ENCODE measurements around the gene ZFP2.

The ZFP2 gene

GRCh38 chr5:178965465-178966055 lies 69.8 kb downstream of the ZFP2 start:
- DNase-seq, result no peak
- Histone ChIP-seq H3K4me1 (ENCODE audit: control insufficient read depth, insufficient read depth, low read length, poor library complexity, severe bottlenecking) (no peaks in the 10 kb centered on the region), H3K9me3 (ENCODE audit: control insufficient read depth, low read length) (peaks cover 25% of the 10 kb centered on the region), H3K27ac (ENCODE audit: insufficient read depth, low read length, poor library complexity, severe bottlenecking) (no peak overlapping the region), H3K36me3 (ENCODE audit: control insufficient read depth, insufficient read depth, low read length) (no peaks in the 10 kb centered on the region), H3K4me3 (ENCODE audit: insufficient read depth, low read depth, low read length, poor library complexity, severe bottlenecking) (no peak overlapping the region), H3K27me3 (replicated peaks; ENCODE audit: control insufficient read depth, insufficient read depth, low read length, poor library complexity, severe bottlenecking) (no peaks in the 10 kb centered on the region)

DNA sequence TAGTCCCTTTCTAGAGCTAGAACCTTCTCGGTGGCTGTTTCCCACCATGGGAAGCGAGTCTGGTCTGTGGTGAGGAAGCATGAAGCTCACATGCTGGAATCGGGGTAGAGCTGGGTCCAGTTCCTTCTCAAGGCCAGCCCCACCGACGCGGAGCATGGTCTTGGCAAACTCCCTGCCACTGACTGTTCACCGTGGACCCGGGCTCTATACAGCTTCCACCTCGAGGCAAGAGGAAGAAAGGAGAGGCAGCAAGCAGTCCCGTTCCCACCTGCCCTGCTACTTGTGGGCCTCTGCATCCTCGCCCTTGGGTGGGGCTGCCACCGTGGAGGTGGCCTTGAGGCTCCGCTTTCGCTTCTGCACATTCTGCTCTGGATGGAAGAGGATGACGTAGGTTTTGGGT lies 85.7 kb downstream of the ZFP2 start:
- Histone ChIP-seq H3K4me3 (ENCODE audit: insufficient read depth, low read depth, low read length, poor library complexity, severe bottlenecking) (no peak overlapping the region), H3K9me3 (ENCODE audit: control insufficient read depth, low read length) (no peaks in the 10 kb centered on the region), H3K4me1 (ENCODE audit: control insufficient read depth, insufficient read depth, low read length, poor library complexity, severe bottlenecking) (no peaks in the 10 kb centered on the region), H3K27me3 (replicated peaks; ENCODE audit: control insufficient read depth, insufficient read depth, low read length, poor library complexity, severe bottlenecking) (no peaks in the 10 kb centered on the region), H3K27ac (ENCODE audit: insufficient read depth, low read length, poor library complexity, severe bottlenecking) (no peak overlapping the region), H3K36me3 (ENCODE audit: control insufficient read depth, insufficient read depth, low read length) (no peaks in the 10 kb centered on the region)
- no peak for DNase-seq

All from effector memory CD4-positive, alpha-beta T cell (primary cell).